Astrocyte of the spinal cord (primary cell): ENCODE measurements around the gene NOX4.

Experiments
- DNase-seq: peaks from one replicate; pipeline ENCODE4 v3.0.0; 2011; ENCODE audit warnings: low read depth, low spot score
- H3K4me3 ChIP-seq: 2 replicates; pipeline ENCODE4 v1.5.1; 2011; ENCODE audit warnings: low read depth, mild to moderate bottlenecking, low read length, moderate library complexity
- in situ Hi-C: cut with HindIII; loops from 2 replicates; pipeline ENCODE4 v1.10.0; 2017; ENCODE audit warnings: low sequenced_read_pairs
- TF ChIP-seq, protein P1 (sequence below): IDR thresholded peaks from 2 replicates; pipeline ENCODE4 v1.5.1; 2012; ENCODE audit warnings: low read depth, mild to moderate bottlenecking, low read length, inconsistent platforms

NOX4 gene

GRCh38 chr11:89490981-89491690 lies at the start of gene NOX4:
Gene NOX4 (minus strand): TSS chr11:89491375. CDS start chr11:89491246, 129 bp downstream.
- TF ChIP-seq, protein P1, sequence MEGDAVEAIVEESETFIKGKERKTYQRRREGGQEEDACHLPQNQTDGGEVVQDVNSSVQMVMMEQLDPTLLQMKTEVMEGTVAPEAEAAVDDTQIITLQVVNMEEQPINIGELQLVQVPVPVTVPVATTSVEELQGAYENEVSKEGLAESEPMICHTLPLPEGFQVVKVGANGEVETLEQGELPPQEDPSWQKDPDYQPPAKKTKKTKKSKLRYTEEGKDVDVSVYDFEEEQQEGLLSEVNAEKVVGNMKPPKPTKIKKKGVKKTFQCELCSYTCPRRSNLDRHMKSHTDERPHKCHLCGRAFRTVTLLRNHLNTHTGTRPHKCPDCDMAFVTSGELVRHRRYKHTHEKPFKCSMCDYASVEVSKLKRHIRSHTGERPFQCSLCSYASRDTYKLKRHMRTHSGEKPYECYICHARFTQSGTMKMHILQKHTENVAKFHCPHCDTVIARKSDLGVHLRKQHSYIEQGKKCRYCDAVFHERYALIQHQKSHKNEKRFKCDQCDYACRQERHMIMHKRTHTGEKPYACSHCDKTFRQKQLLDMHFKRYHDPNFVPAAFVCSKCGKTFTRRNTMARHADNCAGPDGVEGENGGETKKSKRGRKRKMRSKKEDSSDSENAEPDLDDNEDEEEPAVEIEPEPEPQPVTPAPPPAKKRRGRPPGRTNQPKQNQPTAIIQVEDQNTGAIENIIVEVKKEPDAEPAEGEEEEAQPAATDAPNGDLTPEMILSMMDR, result no peak
- peak; percentile 76 for DNase-seq
- peak within 1 kb of the TSS; percentile 53 for H3K4me3 ChIP-seq
- in situ Hi-C loops, result no loop called here

DNA sequence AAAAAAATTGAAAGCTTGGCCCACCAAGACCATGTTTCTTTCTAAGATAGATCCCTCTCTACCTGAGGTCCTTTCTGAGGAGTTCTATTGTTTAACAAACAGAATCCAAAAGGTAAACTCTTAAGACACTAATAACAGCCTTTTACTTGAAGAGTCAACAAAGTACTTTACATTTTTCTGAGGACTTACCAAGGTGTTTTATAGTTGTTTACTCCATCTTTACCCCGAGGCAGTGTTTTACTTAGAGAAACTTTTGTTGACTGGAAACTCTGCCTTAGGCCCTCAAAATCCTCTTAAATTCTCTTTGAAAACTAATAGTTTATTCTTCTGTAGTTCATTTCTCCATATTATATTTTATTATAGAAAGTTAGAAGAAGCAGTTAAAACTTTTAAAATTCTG lies 49.7 kb upstream of the NOX4 start:
- H3K4me3 ChIP-seq, result no peak overlapping the region
- DNase-seq, result no peak
- TF ChIP-seq, protein P1, result no peak
- in situ Hi-C loops, result no loop called here

DNA sequence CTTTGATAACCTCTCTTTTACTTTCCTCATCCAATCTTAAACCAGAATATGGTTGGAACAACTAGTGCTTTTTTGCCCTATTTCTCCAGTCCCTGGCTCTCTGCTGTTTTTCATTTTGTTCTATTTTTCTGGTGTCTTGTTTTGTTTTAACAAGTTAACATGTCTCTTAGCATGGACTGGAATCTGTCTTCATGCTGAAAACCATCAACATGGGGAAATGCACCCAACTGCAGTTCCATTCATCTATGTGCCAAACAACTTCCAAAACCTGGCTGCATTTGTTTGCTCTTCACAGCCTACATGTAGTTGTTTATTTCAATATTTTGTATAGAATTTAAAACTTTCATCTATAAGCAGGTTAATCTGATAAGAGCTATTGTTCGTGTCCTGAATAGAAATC lies 46.8 kb upstream of the NOX4 start:
- in situ Hi-C loops, result no loop called here
- TF ChIP-seq, protein P1, result no peak
- no peak overlapping the region for H3K4me3 ChIP-seq
- no peak for DNase-seq

DNA sequence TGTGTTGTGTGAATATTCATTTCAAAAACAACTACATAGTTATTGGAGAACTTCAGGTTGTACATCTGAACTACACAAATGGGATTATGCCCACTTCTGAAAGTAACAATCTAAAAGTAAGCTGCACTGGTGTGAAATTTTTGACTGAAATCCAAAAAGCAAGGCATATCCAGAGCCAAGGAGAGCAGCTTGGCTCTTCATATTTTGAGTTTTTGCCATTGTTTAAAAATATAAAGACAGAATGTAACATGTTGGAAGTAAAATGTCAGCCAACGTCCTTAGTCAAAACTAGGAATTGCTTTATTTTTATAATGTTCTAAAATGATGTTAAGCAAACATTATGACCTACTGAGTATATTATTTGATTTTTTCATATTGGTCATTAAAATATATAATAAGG lies 45.8 kb upstream of the NOX4 start:
- TF ChIP-seq, protein P1, result no peak
- DNase-seq, result no peak
- no peak overlapping the region for H3K4me3 ChIP-seq
- in situ Hi-C loops, result no loop called here

DNA sequence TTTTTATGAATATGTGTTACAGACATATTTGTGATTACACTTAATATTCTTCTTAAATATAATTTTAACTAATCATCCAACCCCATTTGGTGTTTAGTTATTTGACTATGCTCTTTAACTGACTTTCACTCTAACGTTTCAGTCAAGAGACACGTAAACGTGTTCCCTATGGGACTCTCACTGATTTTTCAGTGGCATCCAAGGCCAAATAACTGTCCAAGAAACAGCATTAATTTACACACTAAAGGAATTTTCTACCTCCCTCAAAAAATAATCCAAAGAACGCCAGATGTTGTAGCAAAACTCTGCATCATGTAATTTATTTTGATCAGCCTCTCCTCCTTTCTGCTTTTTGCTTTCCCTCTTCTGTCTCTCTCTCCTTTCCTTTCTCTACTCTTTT lies 44.0 kb upstream of the NOX4 start:
- no peak for DNase-seq
- TF ChIP-seq, protein P1, result no peak
- in situ Hi-C loops, result no loop called here
- no peak overlapping the region for H3K4me3 ChIP-seq

GRCh38 chr11:89529626-89530380 lies 38.6 kb upstream of the NOX4 start:
- TF ChIP-seq, protein P1, result no peak
- in situ Hi-C loops, result no loop called here
- DNase-seq, result no peak
- H3K4me3 ChIP-seq, result no peak overlapping the region
